Muscle of arm (tissue), 12 donors: ENCODE data around the gene CIBAR2. TPM values are rescaled to one million over a fixed set of nuclear protein-coding genes. Genes with fewer than 3 reads are reported as not detected.

Experiments
- DNase-seq: peaks from one replicate; pipeline ENCODE4 v3.0.0-alpha.2; 2013
- polyA plus RNA-seq, 12 donors: library from polyadenylated mRNA; unstranded; fragments of 120-200 nt; gene quantifications; one replicate each; pipeline ENCODE4 v1.2.1, GENCODE V29; 2013; ENCODE audit not compliant: insufficient read length in 12 of 12

CIBAR2 gene
- polyA plus RNA-seq, 12 donors = 0.12 TPM; not detected in 11

GRCh38 chr16:85144026-85144915 lies 32.0 kb upstream of the CIBAR2 start:
- no peak for DNase-seq

- no peak for DNase-seq
Measured at GRCh38 chr16:85142771-85143211, 30.5 kb upstream of the CIBAR2 start.

GRCh38 chr16:85142129-85142513 lies 29.8 kb upstream of the CIBAR2 start:
- no peak for DNase-seq

- DNase-seq = no peak
Measured at GRCh38 chr16:85141491-85142128, 29.3 kb upstream of the CIBAR2 start.

- DNase-seq = no peak
Measured at GRCh38 chr16:85140455-85141012, 28.3 kb upstream of the CIBAR2 start.

- DNase-seq = no peak
Measured at GRCh38 chr16:85139881-85140339, 27.6 kb upstream of the CIBAR2 start.

GRCh38 chr16:85138825-85139627 lies 26.8 kb upstream of the CIBAR2 start:
- DNase-seq = no peak

- DNase-seq = no peak
Measured at GRCh38 chr16:85138073-85138824, 26.0 kb upstream of the CIBAR2 start.

GRCh38 chr16:85137323-85138072 lies 25.2 kb upstream of the CIBAR2 start:
- DNase-seq = peak; percentile 87

GRCh38 chr16:85136702-85137322 lies 24.5 kb upstream of the CIBAR2 start:
- peak; percentile 63 for DNase-seq

GRCh38 chr16:85136213-85136701 lies 24.0 kb upstream of the CIBAR2 start:
- DNase-seq = no peak

- no peak for DNase-seq
Measured at GRCh38 chr16:85134789-85135142, 22.5 kb upstream of the CIBAR2 start.

- no peak for DNase-seq
Measured at GRCh38 chr16:85134076-85134788, 22.0 kb upstream of the CIBAR2 start.

GRCh38 chr16:85133290-85133599 lies 21.0 kb upstream of the CIBAR2 start:
- DNase-seq = no peak

GRCh38 chr16:85132456-85133289 lies 20.4 kb upstream of the CIBAR2 start:
- no peak for DNase-seq

- no peak for DNase-seq
Measured at GRCh38 chr16:85130705-85131028, 18.4 kb upstream of the CIBAR2 start.

GRCh38 chr16:85129876-85130704 lies 17.8 kb upstream of the CIBAR2 start:
- no peak for DNase-seq
